Loucy (cell line): Measurements from ENCODE around the gene TIMMDC1.

Source experiments
- CTCF ChIP-seq: fragments of 200-600 bp; sonication (generic); conservative IDR thresholded peaks from 2 replicates; pipeline ENCODE4 v1.5.1; 2014; ENCODE audit warnings: mild to moderate bottlenecking, antibody characterized with exemption, low read length
- EZH2phosphoT487 ChIP-seq: fragments of 200-600 bp; IDR thresholded peaks from 2 replicates; pipeline ENCODE4 v1.6.1; 2018; ENCODE audit warnings: antibody characterized with exemption, mild to moderate bottlenecking, moderate library complexity, borderline replicate concordance

DNA sequence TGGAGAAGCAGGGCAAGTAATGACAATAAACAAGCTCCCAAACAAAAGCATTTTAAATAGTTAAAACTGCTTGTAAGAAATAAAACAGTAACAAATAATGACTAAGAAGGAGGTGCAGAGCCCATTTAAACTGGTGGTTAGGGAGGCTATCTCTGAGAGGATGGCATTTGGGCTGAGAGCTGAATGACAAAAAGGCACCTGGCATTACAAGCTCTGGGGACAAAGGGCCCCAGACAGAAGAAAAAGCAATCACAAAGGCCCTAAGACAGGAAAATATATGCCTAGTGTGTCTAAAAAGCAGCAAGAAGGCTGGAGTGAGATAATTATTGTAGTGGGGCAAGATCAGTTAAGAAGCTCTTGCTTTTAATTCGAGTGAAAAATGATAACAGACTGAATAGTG is 44.5 kb upstream of the TIMMDC1 start:
- TF ChIP-seq CTCF, result no peak
- TF ChIP-seq EZH2phosphoT487, result no peak
